Stomach (tissue), 9 donors: ENCODE measurements around the gene DRD4. TPM values are rescaled to one million over a fixed set of nuclear protein-coding genes. Genes with fewer than 3 reads are reported as not detected.

Source experiments
- DNase-seq, 2 donors: peaks; one replicate each; pipeline versions ENCODE4 v3.0.0 to v3.0.0-alpha.2; 2013 to 2019
- H3K27ac ChIP-seq, 5 donors: fragments of 200-600 bp in 4 of 5; sonication (generic) in 4 of 5; one replicate each; pipeline ENCODE4 v1.5.1; 2013 to 2019; ENCODE audit warnings: mild to moderate bottlenecking in 1 of 5, moderate library complexity in 1 of 5
- H3K27me3 ChIP-seq, 3 donors: fragments of 200-600 bp; sonication (generic); one replicate each; pipeline ENCODE4 v1.5.1; 2017 to 2019; ENCODE audit warnings: mixed run types in 1 of 3
- H3K36me3 ChIP-seq, 4 donors: fragments of 200-600 bp; sonication (generic); 1 replicate in 3 of 4; 2 replicates in 1 of 4; pipeline ENCODE4 v1.5.1; 2016 to 2019
- H3K4me1 ChIP-seq, 4 donors: fragments of 200-600 bp; sonication (generic); one replicate each; pipeline ENCODE4 v1.5.1; 2016 to 2019
- H3K4me3 ChIP-seq, 4 donors: fragments of 200-600 bp; sonication (generic) in 3 of 4; one replicate each; pipeline ENCODE4 v1.5.1; 2016 to 2019; ENCODE audit warnings: mild to moderate bottlenecking in 1 of 4
- H3K9me3 ChIP-seq, 4 donors: fragments of 200-600 bp; sonication (generic); one replicate each; pipeline ENCODE4 v1.5.1; 2016 to 2019
- CTCF ChIP-seq, 7 experiments: fragments of 450-650 bp in 4 of 7; fragments of 200-600 bp in 3 of 7; sonication (generic) in 3 of 7; IDR thresholded peaks; one replicate each; pipeline ENCODE4 v1.5.1; 2016 to 2019; ENCODE audit warnings: antibody characterized with exemption in 7 of 7, control low read depth in 2 of 7, mild to moderate bottlenecking in 1 of 7
- EP300 ChIP-seq: sonication (generic); formaldehyde crosslinking; IDR thresholded peaks from one replicate; pipeline ENCODE4 v1.6.1; 2017; ENCODE audit warnings: antibody characterized with exemption
- POLR2A ChIP-seq, 4 donors: fragments of 450-650 bp; IDR thresholded peaks; one replicate each; pipeline ENCODE4 v1.6.1; 2016; ENCODE audit warnings: antibody characterized with exemption in 4 of 4, control low read depth in 2 of 4, mild to moderate bottlenecking in 1 of 4, moderate library complexity in 1 of 4
- POLR2AphosphoS5 ChIP-seq, 3 donors: sonication (generic); formaldehyde crosslinking; IDR thresholded peaks; one replicate each; pipeline ENCODE4 v1.6.1; 2016; ENCODE audit warnings: antibody characterized with exemption in 3 of 3
- WGBS, 5 donors: extraction: QIAGEN DNeasy Blood & Tissue Kit in 3 of 5; methylation state at CpG; one replicate each; pipeline versions ENCODE4 v1.1.5 to v1.1.7; 2013 to 2018; 5-methylcytosine and 5-hydroxymethylcytosine counted together
- intact Hi-C: fragments of 100-400 bp; cut with DNase I; formaldehyde crosslinking; loops from one replicate; pipeline ENCODE4 v1.15.1; 2023; ENCODE audit warnings: low total_unique reads
- polyA plus RNA-seq, 3 donors: library from polyadenylated mRNA; stranded (reverse); fragments of 200-250 nt; gene quantifications; one replicate each; pipeline ENCODE4 v1.2.3, GENCODE V29; 2013
- total RNA-seq, 5 donors: library from RNA; depleted of rRNA; stranded (reverse); fragments of >200 nt; gene quantifications; one replicate each; pipeline versions ENCODE4 v1.1.0 to v1.2.3, GENCODE V29; 2014 to 2016
- donor health status: healthy with polysubstance abuse.
- donor health status: Bipolar disorder and iron deficiency.
- donor health status: healthy.

Gene DRD4
- total and polyA plus RNA-seq, 8 donors: 0.19 to 1.7 (median 0.50) TPM; not detected in 5

- peaks cover 29 to 52% (median 50%) of the 10 kb centered on the region in 4 donors for H3K4me1 ChIP-seq
- no peaks in the 10 kb centered on the region for H3K27me3 ChIP-seq
- no peaks in the 10 kb centered on the region for H3K9me3 ChIP-seq
- no peak overlapping the region for H3K27ac ChIP-seq
- peaks cover 79 to 93% (median 88%) of the 10 kb centered on the region in 4 donors for H3K36me3 ChIP-seq
- no peak for TF ChIP-seq CTCF (IDR thresholded peaks at IDR 0.05)
- TF ChIP-seq POLR2A (IDR thresholded peaks at IDR 0.05): no peak
- TF ChIP-seq EP300: no peak
- intact Hi-C loops: no loop called here
- WGBS, 5 donors: 91 to 97% (median 96%) methylated on average over 10 to 18 of the region's 18 CpGs
- H3K4me3 ChIP-seq: no peak overlapping the region
- DNase-seq: no peak
Observed at GRCh38 chr11:610146-610801, 26.8 kb upstream of the DRD4 start.

GRCh38 chr11:611001-611996, 25.8 kb upstream of the DRD4 start:
- no peak for DNase-seq
- H3K9me3 ChIP-seq: no peaks in the 10 kb centered on the region
- peaks cover 34 to 51% (median 49%) of the 10 kb centered on the region in 4 donors for H3K4me1 ChIP-seq
- 72 to 80% (median 74%) methylated on average over 42 to 49 of the region's 49 CpGs for WGBS, 5 donors
- intact Hi-C loops: no loop called here
- TF ChIP-seq CTCF (IDR thresholded peaks at IDR 0.05) (no peak), POLR2AphosphoS5 (IDR thresholded peaks at IDR 0.05) (no peak), EP300 (no peak), POLR2A (IDR thresholded peaks at IDR 0.05) (no peak)
- H3K27me3 ChIP-seq: no peaks in the 10 kb centered on the region
- H3K4me3 ChIP-seq: no peak overlapping the region
- H3K27ac ChIP-seq: peak overlapping the region in 4 of 5 donors; percentile 21 to 99 (median 78)
- peaks cover 70 to 83% (median 78%) of the 10 kb centered on the region in 4 donors for H3K36me3 ChIP-seq

- Histone ChIP-seq H3K27me3 (no peaks in the 10 kb centered on the region), H3K36me3 (peaks cover 59 to 72% (median 67%) of the 10 kb centered on the region in 4 donors), H3K4me3 (peak overlapping the region in 1 of 4 donors; percentile 58), H3K27ac (peak overlapping the region; percentile 61 to 99 (median 68)), H3K4me1 (peaks cover 36 to 57% (median 51%) of the 10 kb centered on the region in 4 donors), H3K9me3 (no peaks in the 10 kb centered on the region)
- peak; percentile 62 to 76 for DNase-seq
- intact Hi-C loops: no loop called here
- WGBS, 5 donors: 49 to 65% (median 56%) methylated on average over 13 to 27 of the region's 27 CpGs
- TF ChIP-seq EP300 (no peak), POLR2AphosphoS5 (IDR thresholded peaks at IDR 0.05) (no peak), POLR2A (IDR thresholded peaks at IDR 0.05) (no peak), CTCF (IDR thresholded peaks at IDR 0.05) (peak in 4 of 7 experiments; percentile 16 to 74 (median 53))
Observed at GRCh38 chr11:612201-612960, 24.7 kb upstream of the DRD4 start.

- no peak for DNase-seq
- Histone ChIP-seq H3K36me3 (peaks cover 56 to 68% (median 63%) of the 10 kb centered on the region in 4 donors), H3K27me3 (no peaks in the 10 kb centered on the region), H3K4me1 (peaks cover 36 to 57% (median 51%) of the 10 kb centered on the region in 4 donors), H3K27ac (peak overlapping the region; percentile 50 to 99 (median 68)), H3K9me3 (no peaks in the 10 kb centered on the region), H3K4me3 (peak overlapping the region in 1 of 4 donors; percentile 58)
- intact Hi-C loops: no loop called here
- no peak for TF ChIP-seq EP300
- TF ChIP-seq POLR2A (IDR thresholded peaks at IDR 0.05): no peak
- TF ChIP-seq CTCF (IDR thresholded peaks at IDR 0.05): no peak
- no peak for TF ChIP-seq POLR2AphosphoS5 (IDR thresholded peaks at IDR 0.05)
- 81 to 93% (median 87%) methylated on average over 3 to 10 of the region's 10 CpGs for WGBS, 5 donors
Observed at GRCh38 chr11:612961-613300, 24.1 kb upstream of the DRD4 start.
